GM21786 (cell line): ENCODE measurements around the gene KCNA2.

Source experiments
- ATAC-seq: cut with Tn5 transposase; IDR thresholded peaks from one replicate; pipeline ENCODE4 v1.9.1; 2021; ENCODE audit not compliant: unreplicated experiment

Gene KCNA2

DNA sequence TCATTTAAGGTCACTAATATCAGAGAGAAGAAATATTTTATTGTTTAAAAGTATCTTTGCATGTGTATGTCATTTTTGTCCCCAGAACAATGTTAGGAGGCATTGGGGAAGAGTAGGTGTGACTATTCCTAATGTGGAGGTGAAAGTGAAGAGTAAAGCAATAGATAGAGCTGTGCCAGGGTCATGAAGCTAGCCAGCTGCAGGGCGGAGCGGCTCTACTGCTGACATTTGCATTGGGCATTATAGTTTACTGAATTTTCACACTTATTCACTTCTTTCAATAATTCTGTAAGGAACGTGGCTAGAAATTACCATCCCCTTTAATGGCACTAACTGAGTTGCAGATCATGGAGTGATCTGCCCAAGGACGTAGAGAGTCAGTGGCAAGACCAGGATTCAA, 35.3 kb downstream of the KCNA2 start:
- ATAC-seq, result no peak

DNA sequence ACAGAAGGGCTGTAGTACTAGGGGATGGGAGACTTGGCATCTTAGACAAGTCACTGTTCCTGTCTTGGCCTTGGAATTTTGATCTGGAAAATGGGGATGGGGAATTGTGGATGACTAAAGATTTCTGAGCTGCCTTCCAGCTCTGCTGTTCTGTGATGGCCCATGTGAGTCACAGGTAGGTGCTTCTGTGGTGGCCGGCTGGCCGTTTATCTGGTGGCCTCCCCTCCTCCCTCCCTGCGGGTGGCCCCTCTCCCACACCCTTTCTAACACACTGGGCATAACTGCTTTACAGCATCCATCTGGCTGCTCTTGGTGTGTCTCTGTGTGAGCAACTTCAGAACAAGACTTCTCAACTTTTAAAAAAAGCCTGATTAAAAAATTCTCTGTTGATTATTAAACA, 35.9 kb downstream of the KCNA2 start:
- no peak for ATAC-seq

DNA sequence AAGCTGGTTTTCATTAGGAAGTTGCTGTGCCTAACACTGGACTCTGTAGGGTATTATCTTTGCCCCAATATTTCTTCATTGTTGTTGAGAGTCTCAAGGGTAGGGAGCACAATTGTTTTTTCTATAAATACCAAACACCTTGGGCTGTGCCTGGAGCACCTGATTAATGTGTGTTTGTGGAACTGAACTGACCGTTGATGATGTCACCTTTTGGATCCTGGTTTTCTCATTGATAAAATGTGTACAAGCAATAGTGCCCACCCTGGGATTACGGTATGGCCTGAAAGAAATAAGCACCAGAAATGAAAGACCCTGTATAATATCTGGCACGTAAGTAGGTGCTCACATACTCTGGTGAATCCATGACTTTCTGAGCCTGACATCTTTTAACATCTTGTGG, 39.3 kb downstream of the KCNA2 start:
- no peak for ATAC-seq

DNA sequence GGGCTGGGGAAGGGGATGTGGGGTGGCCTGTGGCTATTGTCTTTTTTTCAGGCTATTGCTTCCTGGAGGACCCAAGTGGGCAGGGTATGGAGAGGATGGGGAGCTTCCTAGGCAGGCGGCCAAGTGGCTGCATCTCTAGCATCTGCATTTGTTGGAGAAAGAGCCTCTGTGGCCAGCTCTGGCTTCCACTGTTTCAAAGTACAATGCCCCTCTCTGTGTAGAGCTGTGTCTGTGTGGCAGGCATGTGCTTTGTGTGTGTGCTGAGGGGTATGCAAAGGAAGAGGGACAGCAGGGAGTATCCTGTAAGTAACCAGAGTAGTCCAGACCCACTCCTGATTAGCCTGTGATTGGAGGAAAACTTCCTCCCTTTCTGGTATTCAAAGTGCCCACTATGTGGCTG, 40.6 kb downstream of the KCNA2 start:
- ATAC-seq, result no peak

DNA sequence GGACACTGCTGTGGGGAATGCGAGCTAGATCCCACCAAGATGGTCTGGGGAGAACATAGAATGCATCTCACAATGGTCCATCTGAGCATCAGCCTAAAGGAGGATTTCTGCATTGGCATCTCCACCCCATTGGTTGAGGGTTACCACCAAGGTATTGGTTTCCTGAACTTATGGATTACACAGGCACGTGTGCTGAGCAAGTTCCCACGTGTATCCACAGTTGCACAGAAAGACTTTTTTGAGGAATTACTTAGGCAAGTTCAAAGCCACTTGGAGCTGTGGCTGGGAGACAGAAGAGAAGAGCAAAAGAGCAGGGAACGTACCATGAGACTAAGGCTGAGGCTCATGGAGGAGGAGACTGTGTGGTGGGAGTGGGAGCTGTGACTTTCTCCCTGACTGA, 43.1 kb downstream of the KCNA2 start:
- ATAC-seq, result no peak

DNA sequence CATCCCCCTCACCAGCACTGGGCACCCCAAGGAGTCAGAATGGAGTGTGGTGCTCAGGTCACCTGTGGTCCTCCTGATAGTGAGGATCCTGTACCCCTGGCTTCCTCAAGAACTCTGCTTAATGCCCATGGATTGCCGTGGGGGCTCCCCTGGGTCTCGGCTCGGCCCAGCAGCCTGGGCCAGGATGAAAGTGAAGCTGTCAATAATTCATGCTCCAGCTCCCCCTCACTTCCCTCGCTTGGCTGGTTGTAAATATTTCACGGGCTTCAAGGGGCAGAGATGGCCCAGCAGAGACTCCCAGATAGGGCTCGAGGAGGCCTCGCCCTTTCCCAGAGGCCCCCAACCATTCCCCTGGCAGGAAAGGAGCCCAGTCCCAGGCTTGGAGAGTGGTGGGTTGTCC, 44.6 kb downstream of the KCNA2 start:
- ATAC-seq, result no peak

DNA sequence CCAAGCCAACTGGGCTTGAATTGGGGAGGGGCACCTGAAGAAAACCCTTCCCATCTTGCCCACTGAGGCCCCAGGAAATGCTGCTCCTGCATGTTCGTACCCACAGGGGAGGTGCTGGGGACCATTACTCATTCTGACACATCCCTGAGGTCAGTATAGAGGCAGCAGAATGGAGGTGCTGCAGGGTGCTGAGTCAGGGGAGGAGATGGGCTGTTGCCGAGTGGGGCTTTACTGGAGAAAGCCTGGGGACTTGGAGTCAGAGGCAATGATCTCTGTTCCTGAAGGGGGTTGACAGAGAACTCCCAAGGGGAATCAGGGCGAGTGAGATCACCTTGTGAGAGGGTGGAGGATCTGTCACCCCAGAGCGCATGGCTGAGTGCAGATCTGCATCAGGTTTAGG, 47.0 kb downstream of the KCNA2 start:
- ATAC-seq, result no peak

DNA sequence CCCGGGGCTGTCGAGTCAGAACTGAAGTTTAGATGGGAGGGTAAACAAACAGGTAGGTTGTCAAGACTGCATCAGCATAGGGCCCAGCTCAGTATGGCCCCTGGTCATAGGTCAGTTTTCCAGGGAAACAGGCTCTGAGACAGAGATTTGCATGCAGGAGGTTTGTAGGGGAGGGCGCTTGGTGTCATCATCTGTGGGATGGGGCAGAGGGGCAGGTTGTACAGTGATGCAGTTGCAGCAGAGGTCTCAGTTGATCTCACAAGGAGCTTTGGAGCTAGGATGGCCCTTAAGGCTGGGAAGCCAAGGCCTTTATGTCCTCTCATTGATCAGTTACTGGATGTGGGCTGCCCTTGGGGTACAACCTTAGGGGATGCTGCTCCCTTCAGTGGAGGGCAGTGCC, 48.7 kb downstream of the KCNA2 start:
- no peak for ATAC-seq

DNA sequence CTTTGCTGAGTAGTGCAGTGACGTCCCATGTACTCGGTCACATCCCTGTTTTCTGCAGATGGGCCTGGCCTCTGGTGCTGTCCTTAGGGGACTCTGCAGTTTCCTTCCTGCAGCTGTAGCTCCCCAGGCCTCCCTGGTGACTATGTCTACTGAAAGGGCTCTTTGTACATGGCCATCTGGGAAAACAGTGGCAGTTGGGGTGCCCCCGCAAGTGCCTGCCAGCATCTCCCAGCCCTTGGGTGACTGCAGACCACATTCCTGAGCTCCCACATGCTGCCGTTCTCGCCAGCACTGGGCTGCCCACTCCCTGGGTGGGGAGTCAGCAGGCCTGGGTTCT, 49.7 kb downstream of the KCNA2 start:
- no peak for ATAC-seq

DNA sequence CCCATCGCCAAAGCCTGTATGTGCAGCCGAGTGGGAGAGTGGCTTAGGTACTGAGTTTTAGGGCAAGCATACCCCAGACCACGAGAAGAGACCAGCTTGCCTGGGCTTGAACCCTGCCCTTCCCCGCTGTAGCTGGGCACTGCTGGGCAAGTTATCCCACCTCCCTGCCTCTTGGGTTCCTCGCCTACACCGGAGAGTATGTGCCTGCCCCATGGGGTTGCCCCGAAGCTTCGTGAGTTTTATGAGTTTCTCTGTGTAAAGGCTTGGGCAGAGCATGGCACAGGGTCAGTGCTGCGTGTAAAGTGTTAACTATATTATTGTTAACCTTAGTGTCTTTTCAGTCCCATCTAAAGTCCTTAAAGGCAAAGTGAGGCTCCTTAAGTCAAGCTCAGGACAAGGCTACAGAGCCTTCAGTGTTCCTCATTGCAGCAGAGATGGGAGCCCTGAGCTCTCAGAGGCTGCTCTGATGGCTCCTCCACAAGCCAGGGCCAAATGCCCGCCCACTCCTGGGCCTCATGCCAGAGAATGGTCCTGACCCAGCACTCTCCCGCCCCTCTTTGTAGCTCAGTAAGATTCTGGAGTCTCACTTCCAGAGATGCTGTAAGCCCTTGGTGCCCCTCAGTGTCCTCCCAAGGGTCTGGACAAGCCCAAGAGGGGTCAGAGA, 50.2 kb downstream of the KCNA2 start:
- no peak for ATAC-seq

DNA sequence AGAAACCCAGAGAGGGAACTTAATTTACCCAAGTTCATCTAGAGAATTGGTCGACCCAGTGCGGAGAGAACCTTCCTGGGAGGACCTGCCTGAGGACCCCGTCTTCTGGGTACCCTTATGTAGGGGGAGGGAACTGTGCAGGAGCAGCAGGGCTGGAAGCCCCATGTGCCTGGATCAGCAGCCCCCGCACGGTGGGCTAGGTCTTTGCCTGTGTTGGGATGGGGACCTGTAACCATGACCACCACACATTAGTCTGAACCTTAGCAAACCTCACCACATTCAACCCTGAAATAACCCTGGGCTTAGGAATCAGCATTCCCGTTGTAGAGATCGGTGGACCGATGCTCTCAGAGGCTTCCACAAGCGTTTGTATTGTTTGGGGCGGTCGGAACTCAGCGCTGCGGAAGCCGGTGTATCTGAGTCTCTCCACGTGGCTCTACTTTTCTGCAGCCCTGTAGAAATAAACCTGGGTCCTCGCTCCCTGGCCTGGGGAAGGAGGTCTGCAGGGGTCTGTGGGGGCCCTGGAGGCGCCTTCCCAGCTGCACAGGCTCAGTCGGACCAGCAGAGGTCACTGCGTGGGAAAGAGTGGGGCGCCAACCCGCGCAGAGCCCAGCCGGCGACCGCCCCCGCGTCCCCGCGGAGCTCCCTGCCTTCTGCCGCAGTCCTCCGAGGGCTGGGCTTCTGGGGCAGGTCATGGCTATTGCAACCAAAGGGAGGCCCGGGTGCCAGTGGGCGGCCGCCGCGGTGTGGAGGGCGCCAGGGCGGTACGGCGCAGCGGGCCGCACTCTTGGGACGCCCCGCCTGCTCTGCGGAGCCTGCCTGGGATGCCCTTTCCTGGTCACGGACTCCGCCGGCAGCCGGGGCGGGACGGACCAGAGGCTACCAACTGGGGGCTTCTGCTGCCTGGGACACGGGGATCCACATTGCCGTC, 51.0 kb downstream of the KCNA2 start:
- ATAC-seq, result no peak

DNA sequence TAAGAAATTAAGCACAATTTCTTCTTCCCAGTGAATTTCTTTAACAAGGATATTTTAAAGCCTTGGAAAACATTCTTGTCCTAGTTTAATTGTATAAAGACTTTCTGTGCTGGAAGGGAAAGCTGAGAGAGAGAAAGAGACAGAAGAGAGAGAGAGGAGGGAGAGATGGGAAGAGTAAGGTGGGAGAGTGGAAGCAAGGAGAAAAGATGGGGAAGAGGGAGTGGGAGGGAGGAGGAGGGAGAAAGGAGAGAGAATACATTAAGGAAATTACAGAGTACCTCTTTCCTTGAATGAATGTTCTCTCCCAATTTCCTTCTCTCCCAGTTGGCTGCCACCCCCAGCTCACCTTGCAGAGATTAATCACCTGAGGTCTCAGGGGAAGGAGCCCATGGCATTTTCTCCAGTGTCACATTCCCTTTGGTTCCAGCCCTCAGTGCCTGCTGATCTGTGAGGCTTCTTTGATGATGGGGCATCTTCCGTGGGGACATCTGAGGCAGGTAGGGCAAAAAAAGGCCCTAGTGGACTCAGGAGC, 54.8 kb downstream of the KCNA2 start:
- ATAC-seq, result no peak

DNA sequence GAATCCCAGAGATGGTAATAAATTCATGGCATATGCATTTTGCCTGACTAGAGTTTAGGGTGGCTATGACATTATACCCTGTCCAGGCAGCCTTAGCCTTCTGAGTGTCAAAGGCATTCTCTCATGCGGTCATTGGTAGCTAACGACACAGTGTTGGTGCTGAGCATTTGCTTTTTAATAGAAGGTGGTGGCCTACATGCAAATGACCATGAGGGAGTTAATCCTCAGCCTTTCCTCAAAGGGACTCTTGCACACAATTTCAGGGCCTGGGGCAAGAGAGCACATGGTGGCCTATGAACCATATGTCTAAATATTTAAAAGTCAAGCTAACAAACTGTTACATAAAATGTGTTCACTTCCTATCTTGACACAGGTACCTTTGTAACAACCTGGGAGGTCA, 56.3 kb downstream of the KCNA2 start:
- no peak for ATAC-seq

DNA sequence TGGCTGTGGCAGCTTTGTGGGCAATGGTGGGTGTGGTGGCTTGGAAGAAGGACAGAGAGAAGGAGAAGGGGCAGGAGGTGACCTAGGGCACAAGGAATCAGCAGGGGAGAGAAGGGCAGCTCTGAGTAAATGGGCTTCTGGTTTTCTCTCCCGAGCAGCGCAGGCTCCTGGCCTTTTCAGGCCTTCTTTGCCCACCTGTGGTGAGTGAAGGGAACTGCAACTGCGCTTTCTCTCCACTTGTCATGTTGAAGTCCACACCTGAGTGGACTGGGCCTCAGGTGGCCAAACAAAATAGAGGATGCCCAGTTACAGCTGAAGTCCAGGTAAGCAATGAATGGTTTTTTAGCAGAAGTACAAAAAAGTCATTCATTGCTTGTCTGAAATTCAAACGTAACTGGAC, 57.8 kb downstream of the KCNA2 start:
- ATAC-seq, result no peak

DNA sequence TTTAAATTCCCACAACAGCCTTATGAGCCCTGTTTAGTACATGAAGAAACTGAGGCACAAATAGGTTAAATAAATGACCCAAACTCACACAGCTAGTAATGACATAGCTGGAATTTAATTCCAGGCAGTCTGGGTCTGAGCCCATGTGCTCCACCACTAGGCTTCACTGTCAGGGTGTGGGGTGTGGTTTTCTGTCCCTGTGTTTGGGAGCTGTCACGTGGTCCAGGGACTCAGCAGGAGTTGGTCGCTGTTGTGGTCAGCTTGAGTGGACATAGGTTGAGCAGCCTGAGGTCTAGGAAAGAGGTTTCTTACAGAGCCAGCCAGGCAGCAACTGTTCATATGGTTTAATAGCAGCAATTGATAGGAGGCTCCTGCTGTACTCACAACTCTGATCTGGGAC, 59.1 kb downstream of the KCNA2 start:
- ATAC-seq, result no peak

DNA sequence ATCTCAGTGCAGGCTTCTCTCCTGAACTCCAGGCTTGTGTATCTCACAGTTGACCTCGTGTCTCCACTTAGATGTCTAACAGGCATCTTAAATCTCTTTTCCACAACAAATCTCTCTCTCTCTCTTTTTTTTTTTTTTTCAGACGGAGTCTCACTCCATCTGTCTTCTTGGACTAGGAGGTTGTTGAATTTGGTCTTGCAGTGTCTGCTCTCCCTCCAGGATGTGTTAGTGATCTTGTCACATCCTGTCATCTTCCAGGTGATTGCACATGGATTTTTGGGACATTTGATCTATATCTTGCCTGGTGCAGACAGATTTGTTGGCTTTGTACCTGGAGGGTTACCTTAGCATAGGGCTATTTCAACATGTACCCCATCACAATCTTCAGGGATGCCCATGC, 60.7 kb downstream of the KCNA2 start:
- ATAC-seq, result no peak

DNA sequence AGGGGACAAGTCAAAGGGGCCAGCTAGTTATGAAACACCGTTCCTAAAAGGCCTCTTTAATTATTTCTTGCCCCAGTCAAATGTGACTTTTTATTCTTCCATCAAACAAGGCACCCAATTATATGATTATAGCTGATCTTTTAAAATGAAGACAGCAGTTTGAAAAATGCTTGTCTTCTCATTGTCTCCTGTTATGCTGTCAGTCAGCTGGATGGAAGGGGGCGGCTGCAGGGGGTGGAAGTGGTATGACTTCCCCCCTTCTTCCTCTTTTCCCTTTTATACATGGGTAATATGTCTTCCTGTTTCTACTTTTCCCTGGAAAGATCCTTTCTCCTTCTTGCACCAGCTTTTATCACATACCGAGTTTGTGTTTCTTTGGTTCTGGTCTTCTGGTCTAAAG, 61.4 kb downstream of the KCNA2 start:
- no peak for ATAC-seq
